GM19395 (cell line): ENCODE measurements around the gene INTS3.

Source experiments
- ATAC-seq: cut with Tn5 transposase; IDR thresholded peaks from one replicate; pipeline ENCODE4 v1.9.1; 2021; ENCODE audit warnings: mild to moderate bottlenecking, moderate library complexity; ENCODE audit not compliant: unreplicated experiment

Gene INTS3

GRCh38 chr1:153795934-153796785, 68.3 kb downstream of the INTS3 start:
- no peak for ATAC-seq

- ATAC-seq = no peak
These were observed 69.2 kb downstream of the INTS3 start for GRCh38 chr1:153796786-153797659.

GRCh38 chr1:153798468-153798780, 70.6 kb downstream of the INTS3 start:
- ATAC-seq = no peak

GRCh38 chr1:153799016-153799415, 71.2 kb downstream of the INTS3 start:
- ATAC-seq = no peak

- no peak for ATAC-seq
These were observed 72.0 kb downstream of the INTS3 start for GRCh38 chr1:153799566-153800465.

- no peak for ATAC-seq
These were observed 72.7 kb downstream of the INTS3 start for GRCh38 chr1:153800516-153800915.

GRCh38 chr1:153801028-153801625, 73.3 kb downstream of the INTS3 start:
- no peak for ATAC-seq

GRCh38 chr1:153801786-153802697, 74.2 kb downstream of the INTS3 start:
- ATAC-seq = no peak

GRCh38 chr1:153803470-153804056, 75.7 kb downstream of the INTS3 start:
- ATAC-seq = no peak

GRCh38 chr1:153804112-153804511, 76.3 kb downstream of the INTS3 start:
- ATAC-seq = no peak

- ATAC-seq = peak; percentile 89
These were observed 77.3 kb downstream of the INTS3 start for GRCh38 chr1:153805042-153805745.

- peak; percentile 13 for ATAC-seq
These were observed 78.3 kb downstream of the INTS3 start for GRCh38 chr1:153805886-153806719.

GRCh38 chr1:153816283-153816889, 88.5 kb downstream of the INTS3 start:
- ATAC-seq = no peak

- ATAC-seq = no peak
These were observed 91.0 kb downstream of the INTS3 start for GRCh38 chr1:153818876-153819275.
